Measurements from ENCODE around the gene ADCY2.
A peak's percentile ranks its signal among the peaks of the same experiment; 100 is the strongest.

Gene ADCY2

DNA sequence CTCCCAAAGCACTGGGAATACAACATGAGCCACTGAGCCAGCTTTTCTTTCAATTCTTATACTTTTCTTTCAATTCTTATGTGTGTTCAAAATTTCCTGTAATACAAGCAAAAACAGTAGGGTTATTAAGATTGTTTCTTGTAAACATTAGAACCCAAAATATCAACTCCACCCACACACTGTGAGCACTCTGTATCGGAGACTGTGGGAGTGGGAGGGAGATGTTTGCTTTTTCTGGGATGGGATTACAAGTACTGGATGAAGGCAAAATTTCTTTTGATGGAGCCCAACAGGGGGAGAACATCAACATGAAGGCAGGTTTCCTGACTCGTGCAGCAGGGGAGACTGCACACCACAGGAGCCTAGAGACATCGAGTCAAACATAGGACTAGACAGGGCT is 459.7 kb downstream of the ADCY2 start:
- no peak for TF ChIP-seq CTCF (IDR thresholded peaks at IDR 0.05; ENCODE audit: control extremely low read depth, extremely low read depth, low read depth, missing control alignments)
- POLR2A ChIA-PET: no interaction called here
- CTCF ChIA-PET: interaction anchor here (1.0 to 2.5 kb wide), 8 partner anchors 10 to 595 kb away, joined by 3 to 12 read pairs (median 4); partner anchors contain the start of genes FASTKD3 and MTRR
- DNase-seq (ENCODE audit: extremely low spot score): no peak

- DNase-seq (ENCODE audit: extremely low spot score): peak; percentile 27
- TF ChIP-seq CTCF (IDR thresholded peaks at IDR 0.05; ENCODE audit: control extremely low read depth, extremely low read depth, low read depth, missing control alignments): peak; percentile 67
- CTCF ChIA-PET: interaction anchor here (1.0 to 2.6 kb wide), 9 partner anchors 11 to 1092 kb away, joined by 3 to 12 read pairs (median 5); partner anchors contain the start of genes FASTKD3 and MTRR
- POLR2A ChIA-PET: no interaction called here
Measured at GRCh38 chr5:7856855-7857254, 460.9 kb downstream of the ADCY2 start.

DNA sequence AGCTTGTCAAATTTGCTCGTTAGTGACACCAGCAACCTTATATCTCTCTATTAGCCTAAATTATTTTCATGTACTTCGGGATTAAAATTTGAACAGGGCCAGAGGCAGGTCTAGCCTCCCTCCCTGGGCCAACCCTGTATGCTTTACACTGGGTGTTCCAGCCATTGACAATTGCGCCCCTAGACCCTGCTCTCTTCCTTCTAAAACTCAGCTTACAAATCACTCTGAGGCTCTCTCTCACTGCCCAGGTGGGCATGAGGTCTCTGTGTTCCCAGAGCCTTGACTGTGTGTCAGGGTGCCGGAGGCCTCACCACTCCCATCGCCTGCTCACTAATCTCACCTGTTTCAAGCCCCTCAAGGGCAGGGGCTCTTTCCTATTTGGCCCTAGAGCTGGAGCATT is 461.4 kb downstream of the ADCY2 start:
- CTCF ChIA-PET: interaction anchor here (1.0 to 2.6 kb wide), 13 partner anchors 9 to 1093 kb away, joined by 3 to 12 read pairs (median 5); partner anchors contain the start of genes FASTKD3 and MTRR
- no peak for DNase-seq (ENCODE audit: extremely low spot score)
- no peak for TF ChIP-seq CTCF (IDR thresholded peaks at IDR 0.05; ENCODE audit: control extremely low read depth, extremely low read depth, low read depth, missing control alignments)
- POLR2A ChIA-PET: no interaction called here

GRCh38 chr5:7857926-7858632 is 462.1 kb downstream of the ADCY2 start:
- ChIA-PET POLR2A (interaction anchor here (1.6 kb wide), 1 partner anchor 11 kb away, joined by 4 read pairs; the partner anchor contains the start of genes FASTKD3 and MTRR), CTCF (interaction anchor here (0.7 to 2.6 kb wide), 13 partner anchors 8 to 1092 kb away, joined by 3 to 11 read pairs (median 4); partner anchors contain the start of genes FASTKD3 and MTRR)
- no peak for TF ChIP-seq CTCF (IDR thresholded peaks at IDR 0.05; ENCODE audit: control extremely low read depth, extremely low read depth, low read depth, missing control alignments)
- DNase-seq (ENCODE audit: extremely low spot score): no peak

DNA sequence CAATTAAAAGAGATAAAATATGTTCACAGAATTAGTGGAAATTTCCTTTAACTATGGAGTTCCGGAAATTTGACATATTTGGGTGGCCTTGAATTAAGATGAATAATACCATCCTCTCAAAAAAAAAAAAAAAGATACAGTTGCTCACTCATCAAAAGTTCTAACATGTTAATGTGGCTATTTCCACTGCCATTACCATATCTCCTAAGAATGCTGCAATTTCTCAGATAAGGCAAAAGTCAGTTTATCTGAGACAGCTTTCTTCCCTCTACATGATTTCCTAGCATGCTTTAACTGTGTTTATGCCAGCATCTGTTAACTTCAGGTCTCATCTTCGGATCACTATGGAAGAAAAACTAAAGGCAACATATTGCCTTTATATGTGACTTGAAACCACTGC is 470.3 kb downstream of the ADCY2 start:
- CTCF ChIA-PET: interaction anchor here (2.6 to 3.6 kb wide), 2 partner anchors 8 to 11 kb away, joined by 10 to 13 read pairs; no protein-coding TSS in a partner anchor
- no peak for DNase-seq (ENCODE audit: extremely low spot score)
- POLR2A ChIA-PET: no interaction called here
- TF ChIP-seq CTCF (IDR thresholded peaks at IDR 0.05; ENCODE audit: control extremely low read depth, extremely low read depth, low read depth, missing control alignments): no peak

- ChIA-PET CTCF (interaction anchor here (0.8 to 3.6 kb wide), 4 partner anchors 9 to 121 kb away, joined by 3 to 13 read pairs (median 6); no protein-coding TSS in a partner anchor), POLR2A (no interaction called here)
- no peak for DNase-seq (ENCODE audit: extremely low spot score)
- TF ChIP-seq CTCF (IDR thresholded peaks at IDR 0.05; ENCODE audit: control extremely low read depth, extremely low read depth, low read depth, missing control alignments): no peak
Measured at GRCh38 chr5:7867260-7867659, 471.3 kb downstream of the ADCY2 start.
